ENCODE measurements around the gene APC.

DNA sequence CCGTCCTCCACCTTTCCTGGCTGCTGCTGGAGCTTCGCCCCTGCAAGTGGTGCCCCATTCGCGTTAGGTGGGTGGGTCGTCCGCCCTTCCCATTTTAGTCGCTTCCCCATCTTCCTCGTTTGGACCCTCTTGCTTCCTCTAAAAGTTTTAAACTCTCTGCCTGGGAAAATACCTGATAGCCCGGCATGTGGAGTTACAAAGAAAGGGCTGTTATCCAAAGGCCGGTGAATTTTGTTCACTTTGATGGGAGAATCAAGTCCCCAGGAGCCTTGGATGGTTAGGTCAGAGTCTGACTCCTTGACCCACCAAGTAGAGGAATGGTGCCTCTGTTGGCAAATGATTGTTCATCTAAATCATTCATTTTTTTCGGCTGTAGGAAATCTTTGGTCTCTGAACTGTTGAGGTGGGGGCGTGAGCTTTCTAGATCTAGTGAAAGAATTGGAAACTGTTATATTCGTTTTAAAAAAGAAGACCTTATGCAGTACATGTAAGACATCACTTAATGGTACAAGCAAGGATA, 29.5 kb upstream of the APC start:
- TF ChIP-seq POLR2A (IDR thresholded peaks at IDR 0.05; ENCODE audit: low read depth, low read length) (no peak), POLR2AphosphoS5 (IDR thresholded peaks at IDR 0.05; ENCODE audit: insufficient read depth, low read depth, low read length) (no peak), MYC (IDR thresholded peaks at IDR 0.05; ENCODE audit: low read depth, low read length) (no peak), EZH2 (IDR thresholded peaks at IDR 0.05; ENCODE audit: borderline replicate concordance, low read depth, low read length, severe bottlenecking) (no peak), JUN (IDR thresholded peaks at IDR 0.05; ENCODE audit: borderline replicate concordance, insufficient read depth, insufficient read length, low read depth) (no peak)
- TF ChIP-seq, protein P1, sequence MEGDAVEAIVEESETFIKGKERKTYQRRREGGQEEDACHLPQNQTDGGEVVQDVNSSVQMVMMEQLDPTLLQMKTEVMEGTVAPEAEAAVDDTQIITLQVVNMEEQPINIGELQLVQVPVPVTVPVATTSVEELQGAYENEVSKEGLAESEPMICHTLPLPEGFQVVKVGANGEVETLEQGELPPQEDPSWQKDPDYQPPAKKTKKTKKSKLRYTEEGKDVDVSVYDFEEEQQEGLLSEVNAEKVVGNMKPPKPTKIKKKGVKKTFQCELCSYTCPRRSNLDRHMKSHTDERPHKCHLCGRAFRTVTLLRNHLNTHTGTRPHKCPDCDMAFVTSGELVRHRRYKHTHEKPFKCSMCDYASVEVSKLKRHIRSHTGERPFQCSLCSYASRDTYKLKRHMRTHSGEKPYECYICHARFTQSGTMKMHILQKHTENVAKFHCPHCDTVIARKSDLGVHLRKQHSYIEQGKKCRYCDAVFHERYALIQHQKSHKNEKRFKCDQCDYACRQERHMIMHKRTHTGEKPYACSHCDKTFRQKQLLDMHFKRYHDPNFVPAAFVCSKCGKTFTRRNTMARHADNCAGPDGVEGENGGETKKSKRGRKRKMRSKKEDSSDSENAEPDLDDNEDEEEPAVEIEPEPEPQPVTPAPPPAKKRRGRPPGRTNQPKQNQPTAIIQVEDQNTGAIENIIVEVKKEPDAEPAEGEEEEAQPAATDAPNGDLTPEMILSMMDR (IDR thresholded peaks at IDR 0.05; ENCODE audit: extremely low read depth in 1 of 2, insufficient read depth in 1 of 2, low read depth in 1 of 2, low read length in 2 of 2): no peak
- TF ChIP-seq, protein P2, sequence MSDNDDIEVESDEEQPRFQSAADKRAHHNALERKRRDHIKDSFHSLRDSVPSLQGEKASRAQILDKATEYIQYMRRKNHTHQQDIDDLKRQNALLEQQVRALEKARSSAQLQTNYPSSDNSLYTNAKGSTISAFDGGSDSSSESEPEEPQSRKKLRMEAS (IDR thresholded peaks at IDR 0.05; ENCODE audit: insufficient read depth, insufficient read length): no peak

Data from endothelial cell of umbilical vein (primary cell).